Keratinocyte (primary cell): ENCODE data around the gene UVSSA. TPM values are rescaled to one million over a fixed set of nuclear protein-coding genes. Genes with fewer than 3 reads are reported as not detected.

ENCODE experiments used
- DNase-seq: peaks from one replicate; pipeline ENCODE4 v3.0.0-alpha.2; 2011; ENCODE audit warnings: low read depth, missing footprints, low spot score
- FAIRE-seq: peaks from 2 replicates; lab custom pipeline; 2011; peaks lifted over from hg19 to GRCh38; lab: Jason Lieb, UNC
- H2AFZ ChIP-seq: 2 replicates; pipeline ENCODE4 v1.6.0; 2012; ENCODE audit warnings: low read length, control low read depth, inconsistent platforms; ENCODE audit not compliant: control insufficient read depth
- H3K27ac ChIP-seq: 2 replicates; pipeline ENCODE4 v1.5.1; 2011; ENCODE audit warnings: low read length; ENCODE audit not compliant: control insufficient read depth, insufficient read depth
- H3K27me3 ChIP-seq: 3 replicates; pipeline ENCODE4 v1.6.0; 2011; ENCODE audit warnings: low read length; ENCODE audit not compliant: control insufficient read depth, insufficient read depth; ENCODE audit errors: extremely low read depth
- H3K36me3 ChIP-seq, 2 experiments: 2 replicates in 1 of 2; 3 replicates in 1 of 2; pipeline ENCODE4 v1.5.1; 2011; ENCODE audit warnings: low read length in 2 of 2, mild to moderate bottlenecking in 1 of 2; ENCODE audit not compliant: control insufficient read depth in 2 of 2, insufficient read depth in 2 of 2; ENCODE audit errors: extremely low read depth in 1 of 2
- H3K4me1 ChIP-seq: 3 replicates; pipeline ENCODE4 v1.5.1; 2011; ENCODE audit warnings: low read length; ENCODE audit not compliant: control insufficient read depth, insufficient read depth; ENCODE audit errors: extremely low read depth
- H3K4me2 ChIP-seq: 3 replicates; pipeline ENCODE4 v1.6.0; 2011; ENCODE audit warnings: low read depth, low read length; ENCODE audit not compliant: control insufficient read depth, insufficient read depth; ENCODE audit errors: extremely low read depth
- H3K4me3 ChIP-seq, 3 experiments: fragments of 200-600 bp in 1 of 3; sonication (generic) in 1 of 3; 2 replicates in 2 of 3; 3 replicates in 1 of 3; pipeline ENCODE4 v1.5.1; 2011 to 2016; ENCODE audit warnings: low read length in 3 of 3, mild to moderate bottlenecking in 3 of 3, control low read depth in 2 of 3, inconsistent platforms in 1 of 3, low read depth in 1 of 3, mixed read lengths in 1 of 3, mixed run types in 1 of 3, moderate library complexity in 1 of 3; ENCODE audit not compliant: control insufficient read depth in 2 of 3, insufficient read depth in 2 of 3; ENCODE audit errors: extremely low read depth in 1 of 3
- H3K79me2 ChIP-seq: 2 replicates; pipeline ENCODE4 v1.6.0; 2012; ENCODE audit warnings: low read length; ENCODE audit not compliant: control insufficient read depth, insufficient read depth
- H3K9ac ChIP-seq: 3 replicates; pipeline ENCODE4 v1.6.0; 2011; ENCODE audit warnings: low read length; ENCODE audit not compliant: control insufficient read depth, insufficient read depth; ENCODE audit errors: extremely low read depth
- H3K9me1 ChIP-seq: 3 replicates; pipeline ENCODE4 v1.6.0; 2011; ENCODE audit warnings: low read length; ENCODE audit not compliant: control insufficient read depth, insufficient read depth; ENCODE audit errors: extremely low read depth
- H3K9me3 ChIP-seq: 2 replicates; pipeline ENCODE4 v1.5.1; 2012; ENCODE audit warnings: low read depth, low read length; ENCODE audit not compliant: control insufficient read depth
- H4K20me1 ChIP-seq: 3 replicates; pipeline ENCODE4 v1.6.0; 2011; ENCODE audit warnings: low read length; ENCODE audit not compliant: control insufficient read depth, insufficient read depth; ENCODE audit errors: extremely low read depth
- EZH2 ChIP-seq: IDR thresholded peaks from one replicate; pipeline ENCODE4 v1.6.1; 2012; ENCODE audit warnings: inconsistent platforms, mild to moderate bottlenecking, low read length, moderate library complexity
- dilution Hi-C: fragments of 300-500 bp; cut with MboI; formaldehyde crosslinking; loops from one replicate; pipeline ENCODE4 v1.7.0; 2020; ENCODE audit warnings: low sequenced_read_pairs; ENCODE audit not compliant: extremely low pct_ligation_motif_present
- polyA plus RNA-seq, 5 experiments: library from polyadenylated mRNA; depleted of rRNA in 3 of 5; stranded (reverse) in 3 of 5; stranded (forward) in 1 of 5; unstranded in 1 of 5; fragments of >200 nt; gene quantifications; 1 replicate in 1 of 5; 2 replicates in 3 of 5; 3 replicates in 1 of 5; pipeline versions ENCODE4 v1.2.1 to v1.2.3, GENCODE V29; 2011 to 2012; ENCODE audit warnings: missing spikeins in 2 of 5, low read depth in 1 of 5, low replicate concordance in 1 of 5
- TF ChIP-seq, protein P1 (sequence below), 3 experiments: IDR thresholded peaks in 1 of 3; conservative IDR thresholded peaks in 1 of 3; optimal IDR thresholded peaks in 1 of 3; 2 replicates in 2 of 3; 3 replicates in 1 of 3; pipeline versions ENCODE3 to v1.5.1; 2011; ENCODE audit warnings: low read length in 3 of 3, mild to moderate bottlenecking in 3 of 3, moderate library complexity in 2 of 3, control low read depth in 1 of 3, inconsistent platforms in 1 of 3; ENCODE audit not compliant: insufficient read depth in 2 of 3; ENCODE audit errors: extremely low read depth in 1 of 3

Gene UVSSA
- polyA plus RNA-seq, 1 donor (not counting 4 experiments of a cell fraction or from before 2014, with no cell fraction given) = 4.7 TPM

DNA sequence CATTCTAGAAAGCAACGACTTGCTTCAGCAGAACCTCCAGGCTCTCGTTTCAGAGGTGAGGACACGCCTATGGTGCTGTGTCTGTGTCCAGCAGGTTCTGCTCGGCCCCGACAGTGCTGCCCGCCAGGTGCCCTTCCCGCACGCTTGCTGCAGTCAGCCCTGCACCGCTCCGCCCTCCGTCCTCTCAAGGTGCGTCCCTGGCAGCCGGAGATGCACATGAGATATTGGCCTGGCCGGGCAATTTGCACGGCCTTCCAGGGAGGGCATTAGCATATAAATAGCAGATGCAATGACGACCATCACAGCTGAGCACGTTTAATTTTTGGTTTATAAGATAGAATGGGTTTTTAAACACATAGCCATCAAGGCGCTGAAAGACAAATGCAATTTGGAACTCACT lies 14.4 kb downstream of the UVSSA start:
- Histone ChIP-seq H3K27me3 (no peaks in the 10 kb centered on the region), H3K79me2 (no peaks in the 10 kb centered on the region), H3K4me1 (peaks cover 7% of the 10 kb centered on the region), H2AFZ (no peak overlapping the region), H3K4me2 (no peak overlapping the region), H3K27ac (no peak overlapping the region), H3K4me3 (no peak overlapping the region), H3K36me3 (peaks cover 7 to 13% of the 10 kb centered on the region in 2 experiments), H3K9me3 (no peaks in the 10 kb centered on the region), H3K9ac (no peak overlapping the region), H4K20me1 (no peaks in the 10 kb centered on the region), H3K9me1 (no peaks in the 10 kb centered on the region)
- TF ChIP-seq, protein P1, sequence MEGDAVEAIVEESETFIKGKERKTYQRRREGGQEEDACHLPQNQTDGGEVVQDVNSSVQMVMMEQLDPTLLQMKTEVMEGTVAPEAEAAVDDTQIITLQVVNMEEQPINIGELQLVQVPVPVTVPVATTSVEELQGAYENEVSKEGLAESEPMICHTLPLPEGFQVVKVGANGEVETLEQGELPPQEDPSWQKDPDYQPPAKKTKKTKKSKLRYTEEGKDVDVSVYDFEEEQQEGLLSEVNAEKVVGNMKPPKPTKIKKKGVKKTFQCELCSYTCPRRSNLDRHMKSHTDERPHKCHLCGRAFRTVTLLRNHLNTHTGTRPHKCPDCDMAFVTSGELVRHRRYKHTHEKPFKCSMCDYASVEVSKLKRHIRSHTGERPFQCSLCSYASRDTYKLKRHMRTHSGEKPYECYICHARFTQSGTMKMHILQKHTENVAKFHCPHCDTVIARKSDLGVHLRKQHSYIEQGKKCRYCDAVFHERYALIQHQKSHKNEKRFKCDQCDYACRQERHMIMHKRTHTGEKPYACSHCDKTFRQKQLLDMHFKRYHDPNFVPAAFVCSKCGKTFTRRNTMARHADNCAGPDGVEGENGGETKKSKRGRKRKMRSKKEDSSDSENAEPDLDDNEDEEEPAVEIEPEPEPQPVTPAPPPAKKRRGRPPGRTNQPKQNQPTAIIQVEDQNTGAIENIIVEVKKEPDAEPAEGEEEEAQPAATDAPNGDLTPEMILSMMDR (optimal IDR thresholded peaks at IDR 0.05 in 1 of 3, IDR thresholded peaks at IDR 0.05 in 1 of 3, conservative IDR thresholded peaks at IDR 0.05 in 1 of 3; ENCODE audit: extremely low read depth in 1 of 3, insufficient read depth in 2 of 3, low read length in 3 of 3) = no peak
- no peak for TF ChIP-seq EZH2
- DNase-seq (no peak), FAIRE-seq (no peak)
- dilution Hi-C loops = no loop called here

GRCh38 chr4:1362046-1362445 lies 15.0 kb downstream of the UVSSA start:
- H3K79me2 ChIP-seq = no peaks in the 10 kb centered on the region
- DNase-seq = no peak
- no peak overlapping the region for H3K4me2 ChIP-seq
- H2AFZ ChIP-seq = no peak overlapping the region
- peaks cover 7% of the 10 kb centered on the region for H3K4me1 ChIP-seq
- no peak overlapping the region for H3K27ac ChIP-seq
- no peak for FAIRE-seq
- no peaks in the 10 kb centered on the region for H4K20me1 ChIP-seq
- dilution Hi-C loops = no loop called here
- H3K4me3 ChIP-seq = no peak overlapping the region
- no peaks in the 10 kb centered on the region for H3K9me1 ChIP-seq
- H3K36me3 ChIP-seq = peaks cover 7 to 16% of the 10 kb centered on the region in 2 experiments
- TF ChIP-seq, protein P1 (optimal IDR thresholded peaks at IDR 0.05 in 1 of 3, IDR thresholded peaks at IDR 0.05 in 1 of 3, conservative IDR thresholded peaks at IDR 0.05 in 1 of 3; ENCODE audit: extremely low read depth in 1 of 3, insufficient read depth in 2 of 3, low read length in 3 of 3) = no peak
- no peak for TF ChIP-seq EZH2
- no peak overlapping the region for H3K9ac ChIP-seq
- no peaks in the 10 kb centered on the region for H3K9me3 ChIP-seq
- H3K27me3 ChIP-seq = no peaks in the 10 kb centered on the region
